ENCODE results near the gene NCOA7.

The NCOA7 gene

DNA sequence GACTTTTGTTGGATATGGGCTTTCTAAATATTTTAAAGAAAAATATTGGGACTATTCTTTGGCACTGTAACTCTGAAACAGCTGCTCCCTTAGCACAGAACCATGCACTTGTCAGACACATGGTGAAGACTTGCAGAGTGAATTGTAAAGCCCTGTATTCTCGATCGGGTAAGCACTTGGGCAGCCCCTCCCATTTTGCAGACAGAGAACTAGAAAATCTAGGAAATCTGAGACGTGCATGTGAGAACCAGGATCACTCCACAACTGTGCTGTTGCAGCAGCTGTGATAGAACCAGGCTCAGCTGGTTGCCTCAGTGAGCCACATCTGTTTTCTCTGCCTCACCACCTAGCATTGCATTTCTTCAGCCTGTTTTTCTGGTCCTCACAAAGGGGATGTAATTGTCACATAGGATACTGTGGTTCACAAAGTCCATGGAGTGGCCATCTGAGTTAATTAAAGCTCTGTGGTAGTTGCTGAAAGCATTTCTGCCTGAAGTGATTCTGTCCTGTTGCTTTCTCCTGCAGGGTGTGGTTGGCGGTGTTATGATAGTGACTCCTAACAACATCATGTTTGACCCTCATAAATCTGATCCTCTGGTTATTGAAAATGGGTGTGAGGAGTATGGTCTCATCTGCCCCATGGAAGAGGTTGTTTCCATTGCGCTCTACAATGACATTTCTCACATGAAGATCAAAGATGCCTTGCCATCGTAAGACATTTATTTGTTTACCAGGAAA is 94.0 kb downstream of the NCOA7 start:
- no peak overlapping the region for H2AK5ac ChIP-seq (ENCODE audit: low read length)
- H3K23ac ChIP-seq (ENCODE audit: low read length) = no peak overlapping the region
- DNase-seq = no peak
- H3K4me2 ChIP-seq (ENCODE audit: low read length) = no peak overlapping the region
- no peaks in the 10 kb centered on the region for H3K79me2 ChIP-seq (ENCODE audit: control insufficient read depth, insufficient read depth, low read length)
- no peak overlapping the region for H2BK120ac ChIP-seq (ENCODE audit: low read depth, low read length)
- H2BK5ac ChIP-seq (ENCODE audit: low read length) = no peak overlapping the region
- no peak overlapping the region for H3K4ac ChIP-seq (ENCODE audit: low read depth, low read length)
- H3K4me3 ChIP-seq (ENCODE audit: low read length) = no peak overlapping the region
- H3K36me3 ChIP-seq (ENCODE audit: control insufficient read depth, insufficient read depth, low read length) = no peaks in the 10 kb centered on the region
- no peak overlapping the region for H4K5ac ChIP-seq (ENCODE audit: low read length)
- H3K27me3 ChIP-seq (ENCODE audit: insufficient read depth, low read length, poor library complexity) = no peaks in the 10 kb centered on the region
- H3K27ac ChIP-seq (ENCODE audit: low read depth, low read length) = no peak overlapping the region
- H3K4me1 ChIP-seq (ENCODE audit: control insufficient read depth, low read depth, low read length) = no peaks in the 10 kb centered on the region
- H3K18ac ChIP-seq (ENCODE audit: low read length) = no peak overlapping the region
- H4K8ac ChIP-seq (ENCODE audit: low read depth, low read length) = no peak overlapping the region
- no peak overlapping the region for H2BK15ac ChIP-seq (replicated peaks; ENCODE audit: low read depth)
- no CpG with 5 or more reads among the region's 6 CpGs for WGBS (ENCODE audit: extremely low coverage, insufficient coverage, low lambda C conversion rate)
- no peak overlapping the region for H3K9ac ChIP-seq (ENCODE audit: low read length)
- no peaks in the 10 kb centered on the region for H3K79me1 ChIP-seq (ENCODE audit: low read length)
- H3K56ac ChIP-seq (ENCODE audit: low read length) = no peak overlapping the region

DNA sequence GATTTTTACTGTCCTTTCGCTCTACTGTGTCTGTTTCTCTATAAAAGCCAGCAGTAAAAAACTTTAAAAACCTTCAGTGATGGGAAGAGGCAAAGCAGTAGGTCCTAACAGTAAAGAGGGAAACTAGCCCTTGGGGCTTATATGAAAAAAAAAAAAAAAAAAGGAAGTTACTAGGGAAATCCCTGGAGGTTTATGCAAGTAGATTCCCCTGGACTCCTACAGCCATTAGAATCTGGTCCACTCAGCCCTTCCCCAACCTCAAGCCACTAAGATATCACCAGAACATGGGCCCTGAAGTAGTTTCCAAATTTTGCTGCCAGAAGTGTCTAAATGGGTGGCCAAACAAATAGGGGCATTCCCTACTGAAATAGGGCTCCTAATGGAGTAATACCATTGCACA is 95.3 kb downstream of the NCOA7 start:
- H3K4ac ChIP-seq (ENCODE audit: low read depth, low read length) = no peak overlapping the region
- H2AK5ac ChIP-seq (ENCODE audit: low read length) = no peak overlapping the region
- no peak overlapping the region for H3K4me2 ChIP-seq (ENCODE audit: low read length)
- H3K23ac ChIP-seq (ENCODE audit: low read length) = no peak overlapping the region
- no peak overlapping the region for H4K5ac ChIP-seq (ENCODE audit: low read length)
- no peak overlapping the region for H2BK120ac ChIP-seq (ENCODE audit: low read depth, low read length)
- no peak for DNase-seq
- H2BK5ac ChIP-seq (ENCODE audit: low read length) = no peak overlapping the region
- no peak overlapping the region for H3K27ac ChIP-seq (ENCODE audit: low read depth, low read length)
- no CpG with 5 or more reads among the region's 1 CpG for WGBS (ENCODE audit: extremely low coverage, insufficient coverage, low lambda C conversion rate)
- no peaks in the 10 kb centered on the region for H3K36me3 ChIP-seq (ENCODE audit: control insufficient read depth, insufficient read depth, low read length)
- no peaks in the 10 kb centered on the region for H3K4me1 ChIP-seq (ENCODE audit: control insufficient read depth, low read depth, low read length)
- H3K79me1 ChIP-seq (ENCODE audit: low read length) = no peaks in the 10 kb centered on the region
- H4K8ac ChIP-seq (ENCODE audit: low read depth, low read length) = no peak overlapping the region
- H3K9ac ChIP-seq (ENCODE audit: low read length) = no peak overlapping the region
- no peak overlapping the region for H2BK15ac ChIP-seq (replicated peaks; ENCODE audit: low read depth)
- H3K56ac ChIP-seq (ENCODE audit: low read length) = no peak overlapping the region
- H3K4me3 ChIP-seq (ENCODE audit: low read length) = no peak overlapping the region
- H3K18ac ChIP-seq (ENCODE audit: low read length) = no peak overlapping the region
- no peaks in the 10 kb centered on the region for H3K27me3 ChIP-seq (ENCODE audit: insufficient read depth, low read length, poor library complexity)
- no peaks in the 10 kb centered on the region for H3K79me2 ChIP-seq (ENCODE audit: control insufficient read depth, insufficient read depth, low read length)

DNA sequence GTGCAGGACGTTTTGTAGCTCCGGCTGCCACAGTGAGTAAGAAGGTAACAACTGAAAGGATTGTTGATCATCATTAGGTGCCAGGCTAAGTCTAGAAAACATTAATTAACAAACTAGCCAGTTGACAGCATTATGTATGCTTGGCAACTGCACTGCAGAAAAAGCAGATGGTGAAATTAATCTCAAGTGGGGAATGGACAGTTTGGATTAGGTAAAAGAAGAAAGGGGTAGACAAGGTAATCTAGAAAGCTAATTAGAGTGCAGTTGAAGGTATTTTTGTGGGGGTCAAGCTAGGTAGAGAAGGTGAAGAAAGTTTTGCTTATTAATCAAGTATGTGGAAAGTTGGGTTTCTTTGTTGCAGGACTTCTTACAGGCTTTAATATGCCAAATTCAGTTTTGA is 96.2 kb downstream of the NCOA7 start:
- no CpG with 5 or more reads among the region's 2 CpGs for WGBS (ENCODE audit: extremely low coverage, insufficient coverage, low lambda C conversion rate)
- H3K4ac ChIP-seq (ENCODE audit: low read depth, low read length) = no peak overlapping the region
- H2BK120ac ChIP-seq (ENCODE audit: low read depth, low read length) = no peak overlapping the region
- H2AK5ac ChIP-seq (ENCODE audit: low read length) = no peak overlapping the region
- H3K36me3 ChIP-seq (ENCODE audit: control insufficient read depth, insufficient read depth, low read length) = no peaks in the 10 kb centered on the region
- H4K8ac ChIP-seq (ENCODE audit: low read depth, low read length) = no peak overlapping the region
- H3K79me2 ChIP-seq (ENCODE audit: control insufficient read depth, insufficient read depth, low read length) = no peaks in the 10 kb centered on the region
- H2BK15ac ChIP-seq (replicated peaks; ENCODE audit: low read depth) = no peak overlapping the region
- H3K27me3 ChIP-seq (ENCODE audit: insufficient read depth, low read length, poor library complexity) = no peaks in the 10 kb centered on the region
- no peak overlapping the region for H3K18ac ChIP-seq (ENCODE audit: low read length)
- no peak overlapping the region for H3K23ac ChIP-seq (ENCODE audit: low read length)
- no peak overlapping the region for H3K9ac ChIP-seq (ENCODE audit: low read length)
- H3K79me1 ChIP-seq (ENCODE audit: low read length) = no peaks in the 10 kb centered on the region
- no peak overlapping the region for H4K5ac ChIP-seq (ENCODE audit: low read length)
- no peaks in the 10 kb centered on the region for H3K4me1 ChIP-seq (ENCODE audit: control insufficient read depth, low read depth, low read length)
- H3K4me2 ChIP-seq (ENCODE audit: low read length) = no peak overlapping the region
- H2BK5ac ChIP-seq (ENCODE audit: low read length) = no peak overlapping the region
- H3K27ac ChIP-seq (ENCODE audit: low read depth, low read length) = no peak overlapping the region
- DNase-seq = no peak
- no peak overlapping the region for H3K56ac ChIP-seq (ENCODE audit: low read length)
- H3K4me3 ChIP-seq (ENCODE audit: low read length) = no peak overlapping the region

DNA sequence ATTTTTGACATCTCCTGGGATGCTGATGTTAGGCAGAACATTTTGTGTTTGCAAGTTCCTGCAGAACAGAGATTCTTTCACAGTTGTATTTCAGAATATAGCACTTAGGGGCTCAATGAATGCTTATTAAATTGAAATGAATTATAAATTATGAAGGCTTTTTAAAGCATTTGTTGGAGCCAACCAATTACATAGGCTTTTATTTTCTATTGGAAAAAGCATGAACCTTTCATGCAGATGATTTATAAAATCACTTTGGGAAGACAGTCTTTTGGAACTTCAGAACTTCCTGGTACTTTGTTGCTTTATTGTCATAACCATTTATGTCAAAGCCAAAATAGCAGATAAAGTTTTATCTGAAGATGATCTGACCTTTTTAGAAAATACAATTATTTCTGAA is 96.6 kb downstream of the NCOA7 start:
- Histone ChIP-seq H4K5ac (ENCODE audit: low read length) (no peak overlapping the region), H3K9ac (ENCODE audit: low read length) (no peak overlapping the region), H3K18ac (ENCODE audit: low read length) (no peak overlapping the region), H2BK120ac (ENCODE audit: low read depth, low read length) (no peak overlapping the region), H3K4me2 (ENCODE audit: low read length) (no peak overlapping the region), H3K36me3 (ENCODE audit: control insufficient read depth, insufficient read depth, low read length) (no peaks in the 10 kb centered on the region), H3K4me1 (ENCODE audit: control insufficient read depth, low read depth, low read length) (no peaks in the 10 kb centered on the region), H3K23ac (ENCODE audit: low read length) (no peak overlapping the region), H2BK15ac (replicated peaks; ENCODE audit: low read depth) (no peak overlapping the region), H3K27ac (ENCODE audit: low read depth, low read length) (no peak overlapping the region), H3K56ac (ENCODE audit: low read length) (no peak overlapping the region), H3K4me3 (ENCODE audit: low read length) (no peak overlapping the region), H3K4ac (ENCODE audit: low read depth, low read length) (no peak overlapping the region), H2AK5ac (ENCODE audit: low read length) (no peak overlapping the region), H4K8ac (ENCODE audit: low read depth, low read length) (no peak overlapping the region), H3K79me2 (ENCODE audit: control insufficient read depth, insufficient read depth, low read length) (no peaks in the 10 kb centered on the region), H3K79me1 (ENCODE audit: low read length) (no peaks in the 10 kb centered on the region), H3K27me3 (ENCODE audit: insufficient read depth, low read length, poor library complexity) (no peaks in the 10 kb centered on the region), H2BK5ac (ENCODE audit: low read length) (no peak overlapping the region)
- no peak for DNase-seq

DNA sequence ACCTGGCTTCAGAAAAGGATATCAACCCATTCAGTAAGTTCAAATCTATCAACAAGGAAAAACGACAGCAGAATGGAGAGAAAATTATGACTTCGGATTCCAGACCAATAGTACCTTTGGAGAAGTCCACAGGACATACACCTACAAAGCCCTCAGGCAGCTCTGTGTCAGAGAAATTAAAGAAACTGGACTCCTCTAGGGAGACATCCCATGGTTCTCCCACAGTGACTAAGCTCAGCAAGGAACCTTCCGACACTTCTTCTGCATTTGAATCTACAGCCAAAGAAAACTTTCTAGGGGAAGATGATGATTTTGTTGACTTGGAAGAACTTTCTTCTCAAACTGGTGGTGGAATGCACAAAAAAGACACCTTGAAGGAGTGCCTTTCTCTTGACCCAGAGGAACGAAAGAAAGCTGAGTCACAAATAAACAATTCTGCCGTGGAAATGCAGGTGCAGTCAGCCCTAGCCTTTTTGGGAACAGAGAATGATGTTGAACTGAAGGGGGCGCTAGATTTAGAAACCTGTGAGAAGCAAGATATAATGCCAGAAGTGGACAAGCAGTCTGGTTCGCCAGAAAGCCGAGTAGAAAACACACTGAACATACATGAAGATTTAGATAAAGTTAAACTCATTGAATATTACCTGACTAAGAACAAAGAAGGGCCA is 98.4 kb downstream of the NCOA7 start:
- WGBS (ENCODE audit: extremely low coverage, insufficient coverage, low lambda C conversion rate) = no CpG with 5 or more reads among the region's 8 CpGs
- Histone ChIP-seq H3K23ac (ENCODE audit: low read length) (no peak overlapping the region), H3K56ac (ENCODE audit: low read length) (no peak overlapping the region), H4K8ac (ENCODE audit: low read depth, low read length) (no peak overlapping the region), H2BK5ac (ENCODE audit: low read length) (no peak overlapping the region), H3K4me1 (ENCODE audit: control insufficient read depth, low read depth, low read length) (no peaks in the 10 kb centered on the region), H3K27ac (ENCODE audit: low read depth, low read length) (no peak overlapping the region), H3K36me3 (ENCODE audit: control insufficient read depth, insufficient read depth, low read length) (no peaks in the 10 kb centered on the region), H2BK120ac (ENCODE audit: low read depth, low read length) (no peak overlapping the region), H4K5ac (ENCODE audit: low read length) (no peak overlapping the region), H3K18ac (ENCODE audit: low read length) (no peak overlapping the region), H3K79me1 (ENCODE audit: low read length) (no peaks in the 10 kb centered on the region), H3K4ac (ENCODE audit: low read depth, low read length) (no peak overlapping the region), H3K4me2 (ENCODE audit: low read length) (no peak overlapping the region), H3K9ac (ENCODE audit: low read length) (no peak overlapping the region), H3K4me3 (ENCODE audit: low read length) (no peak overlapping the region), H3K27me3 (ENCODE audit: insufficient read depth, low read length, poor library complexity) (no peaks in the 10 kb centered on the region), H3K79me2 (ENCODE audit: control insufficient read depth, insufficient read depth, low read length) (no peaks in the 10 kb centered on the region), H2AK5ac (ENCODE audit: low read length) (no peak overlapping the region), H2BK15ac (replicated peaks; ENCODE audit: low read depth) (no peak overlapping the region)
- peak; percentile 78 for DNase-seq

DNA sequence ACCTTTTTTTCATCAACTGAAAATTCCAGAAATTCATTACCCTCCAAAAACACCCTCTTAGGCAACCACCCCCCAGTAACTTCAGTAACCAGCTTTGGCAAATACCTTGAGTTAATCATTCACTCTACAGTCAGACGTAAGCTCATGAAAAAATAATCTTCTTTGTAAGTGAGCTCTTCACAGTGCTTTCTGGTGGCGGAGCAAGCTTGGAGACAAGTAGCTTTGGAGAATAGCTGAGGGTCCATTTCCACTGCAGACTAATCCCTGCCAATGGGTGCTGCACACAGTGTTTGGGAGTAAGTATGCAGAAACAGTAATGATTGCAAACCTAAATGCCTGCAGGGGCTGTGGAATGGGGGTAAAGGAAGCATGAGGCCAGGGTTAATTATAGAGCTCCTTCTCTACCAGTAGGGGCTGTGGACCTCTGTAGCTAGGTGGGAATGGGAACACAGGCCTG is 109.0 kb downstream of the NCOA7 start:
- Histone ChIP-seq H2BK120ac (ENCODE audit: low read depth, low read length) (no peak overlapping the region), H3K23ac (ENCODE audit: low read length) (no peak overlapping the region), H4K8ac (ENCODE audit: low read depth, low read length) (no peak overlapping the region), H3K9ac (ENCODE audit: low read length) (no peak overlapping the region), H3K4me1 (ENCODE audit: control insufficient read depth, low read depth, low read length) (no peaks in the 10 kb centered on the region), H3K27me3 (ENCODE audit: insufficient read depth, low read length, poor library complexity) (no peaks in the 10 kb centered on the region), H4K5ac (ENCODE audit: low read length) (no peak overlapping the region), H3K79me1 (ENCODE audit: low read length) (no peaks in the 10 kb centered on the region), H3K4ac (ENCODE audit: low read depth, low read length) (no peak overlapping the region), H3K79me2 (ENCODE audit: control insufficient read depth, insufficient read depth, low read length) (no peaks in the 10 kb centered on the region), H3K4me3 (ENCODE audit: low read length) (no peak overlapping the region), H2BK5ac (ENCODE audit: low read length) (no peak overlapping the region), H3K4me2 (ENCODE audit: low read length) (no peak overlapping the region), H3K27ac (ENCODE audit: low read depth, low read length) (no peak overlapping the region), H3K36me3 (ENCODE audit: control insufficient read depth, insufficient read depth, low read length) (no peaks in the 10 kb centered on the region), H2BK15ac (replicated peaks; ENCODE audit: low read depth) (no peak overlapping the region), H3K56ac (ENCODE audit: low read length) (no peak overlapping the region), H3K18ac (ENCODE audit: low read length) (no peak overlapping the region), H2AK5ac (ENCODE audit: low read length) (no peak overlapping the region)
- WGBS (ENCODE audit: extremely low coverage, insufficient coverage, low lambda C conversion rate) = no CpG with 5 or more reads among the region's 2 CpGs
- peak; percentile 46 for DNase-seq
